Endothelial cell of umbilical vein (primary cell): ENCODE measurements around the gene SEMA4C. TPM values are rescaled to one million over a fixed set of nuclear protein-coding genes. Genes with fewer than 3 reads are reported as not detected.

Source experiments
- BruUV-seq: library from RNA; stranded (reverse); fragments of 400-500 nt; replicated peaks from 2 replicates; lab custom pipeline; 2021; lab: Mats Ljungman, UMichigan
- CTCF ChIA-PET: fragments of 300-600, 350-600 bp; sonication (Branson Sonifier 250); formaldehyde crosslinking; loops from one replicate; lab custom pipeline; 2021; ENCODE audit warnings: antibody characterized with exemption, inconsistent platforms; lab: Charles Lee
- POLR2A ChIA-PET: fragments of 300-600, 350-600 bp; sonication (Branson Sonifier 250); formaldehyde crosslinking; loops from one replicate; lab custom pipeline; 2021; ENCODE audit warnings: antibody characterized with exemption, inconsistent platforms; lab: Charles Lee
- DNase-seq: peaks from one replicate; pipeline ENCODE4 v3.0.0-alpha.2; 2011; ENCODE audit warnings: low read depth, low spot score
- FAIRE-seq: peaks from 2 replicates; lab custom pipeline; 2011; peaks lifted over from hg19 to GRCh38; lab: Jason Lieb, UNC
- H2AFZ ChIP-seq: 2 replicates; pipeline ENCODE4 v1.6.0; 2012; ENCODE audit warnings: low read depth, low read length, control low read depth, inconsistent platforms
- H3K27ac ChIP-seq: 2 replicates; pipeline ENCODE4 v1.5.1; 2011; ENCODE audit warnings: low read depth, mild to moderate bottlenecking, control low read depth, low read length, moderate library complexity; ENCODE audit not compliant: insufficient read depth
- H3K27me3 ChIP-seq, 2 experiments: 2 replicates each; pipeline versions ENCODE4 v1.6.0 to v1.6.1; 2011; ENCODE audit warnings: low read length in 2 of 2, mixed read lengths in 1 of 2; ENCODE audit not compliant: control insufficient read depth in 2 of 2, insufficient read depth in 2 of 2
- H3K36me3 ChIP-seq, 2 experiments: 2 replicates in 1 of 2; 3 replicates in 1 of 2; pipeline ENCODE4 v1.5.1; 2011; ENCODE audit warnings: low read length in 2 of 2, mild to moderate bottlenecking in 1 of 2, moderate library complexity in 1 of 2; ENCODE audit not compliant: control insufficient read depth in 2 of 2, insufficient read depth in 2 of 2; ENCODE audit errors: extremely low read depth in 1 of 2
- H3K4me1 ChIP-seq: 3 replicates; pipeline ENCODE4 v1.5.1; 2011; ENCODE audit warnings: mild to moderate bottlenecking, low read length; ENCODE audit not compliant: control insufficient read depth, insufficient read depth; ENCODE audit errors: extremely low read depth
- H3K4me2 ChIP-seq: 2 replicates; pipeline ENCODE4 v1.6.1; 2011; ENCODE audit warnings: low read length, control low read depth, mixed read lengths; ENCODE audit not compliant: insufficient read depth
- H3K4me3 ChIP-seq, 3 experiments: fragments of 200-600 bp in 1 of 3; sonication (generic), shearing (Covaris generic) in 1 of 3; replicated peaks in 1 of 3; 2 replicates each; pipeline ENCODE4 v1.5.1; 2011 to 2016; ENCODE audit warnings: control low read depth in 3 of 3, low read length in 3 of 3, mild to moderate bottlenecking in 2 of 3, inconsistent platforms in 1 of 3, low read depth in 1 of 3, moderate library complexity in 1 of 3; ENCODE audit not compliant: insufficient read depth in 1 of 3
- H3K79me2 ChIP-seq: 2 replicates; pipeline ENCODE4 v1.6.0; 2012; ENCODE audit warnings: low read length, inconsistent platforms; ENCODE audit not compliant: control insufficient read depth, insufficient read depth
- H3K9ac ChIP-seq: replicated peaks from 2 replicates; pipeline ENCODE3; 2011; ENCODE audit warnings: low read length, control low read depth; ENCODE audit not compliant: insufficient read depth; ENCODE audit errors: extremely low read depth
- H3K9me1 ChIP-seq: replicated peaks from 3 replicates; pipeline ENCODE4 v1.6.0; 2011; ENCODE audit warnings: mild to moderate bottlenecking, low read length; ENCODE audit not compliant: control insufficient read depth, insufficient read depth; ENCODE audit errors: extremely low read depth
- H3K9me3 ChIP-seq: replicated peaks from 2 replicates; pipeline ENCODE4 v1.5.1; 2012; ENCODE audit warnings: low read length, inconsistent platforms; ENCODE audit not compliant: control insufficient read depth, insufficient read depth
- H4K20me1 ChIP-seq: replicated peaks from 2 replicates; pipeline ENCODE3; 2011; ENCODE audit warnings: mild to moderate bottlenecking, low read length; ENCODE audit not compliant: control insufficient read depth, insufficient read depth; ENCODE audit errors: extremely low read depth
- CTCF ChIP-seq, 2 donors: IDR thresholded peaks; 1 replicate in 1 of 2; 2 replicates in 1 of 2; pipeline ENCODE4 v1.5.1; 2011; ENCODE audit warnings: low read length in 2 of 2, mild to moderate bottlenecking in 2 of 2, moderate library complexity in 2 of 2, control low read depth in 1 of 2, inconsistent platforms in 1 of 2, low read depth in 1 of 2; ENCODE audit not compliant: insufficient read depth in 1 of 2; ENCODE audit errors: extremely low read depth in 1 of 2
- EZH2 ChIP-seq: IDR thresholded peaks from 2 replicates; pipeline ENCODE4 v1.6.1; 2012; ENCODE audit warnings: borderline replicate concordance, low read depth, mild to moderate bottlenecking, moderate library complexity, low read length, inconsistent platforms; ENCODE audit not compliant: severe bottlenecking
- FOS ChIP-seq: IDR thresholded peaks from 2 replicates; pipeline ENCODE4 v1.6.1; 2011; ENCODE audit warnings: mild to moderate bottlenecking, low read length, moderate library complexity, borderline replicate concordance; ENCODE audit not compliant: insufficient read depth
- GATA2 ChIP-seq: IDR thresholded peaks from 2 replicates; pipeline ENCODE4 v1.7.0; 2011; ENCODE audit warnings: low read depth, mild to moderate bottlenecking, moderate library complexity, mixed read lengths, low read length; ENCODE audit not compliant: insufficient read length, insufficient read depth
- JUN ChIP-seq: IDR thresholded peaks from 2 replicates; pipeline ENCODE4 v1.6.1; 2011; ENCODE audit warnings: borderline replicate concordance, low read depth; ENCODE audit not compliant: insufficient read length, insufficient read depth
- MYC ChIP-seq: IDR thresholded peaks from one replicate; pipeline ENCODE4 v1.6.1; 2011; ENCODE audit warnings: mild to moderate bottlenecking, low read depth, low read length
- POLR2A ChIP-seq: IDR thresholded peaks from 2 replicates; pipeline ENCODE4 v1.6.1; 2012; ENCODE audit warnings: low read depth, mild to moderate bottlenecking, control low read depth, low read length
- POLR2AphosphoS5 ChIP-seq: IDR thresholded peaks from 2 replicates; pipeline ENCODE4 v1.6.1; 2012; ENCODE audit warnings: low read depth, mild to moderate bottlenecking, control low read depth, low read length, moderate library complexity; ENCODE audit not compliant: insufficient read depth
- dilution Hi-C: fragments of 300-500 bp; cut with MboI; formaldehyde crosslinking; loops from one replicate; pipeline ENCODE4 v1.15.0; 2019; ENCODE audit warnings: low sequenced_read_pairs; ENCODE audit not compliant: extremely low pct_ligation_motif_present
- intact Hi-C: fragments of 100-400 bp; cut with micrococcal nuclease; formaldehyde crosslinking; loops from one replicate; pipeline ENCODE4 v1.10.0; 2022
- polyA plus RNA-seq, 4 experiments: library from polyadenylated mRNA; depleted of rRNA in 3 of 4; stranded (reverse) in 3 of 4; unstranded in 1 of 4; fragments of >200 nt; gene quantifications; 2 replicates each; pipeline versions ENCODE4 v1.2.1 to v1.2.3, GENCODE V29; 2011 to 2012; ENCODE audit warnings: missing spikeins in 1 of 4
- total RNA-seq: library from RNA; stranded (reverse); gene quantifications from 2 replicates; pipeline ENCODE4 v1.2.3, GENCODE V29; 2021
- TF ChIP-seq, protein P1 (sequence below): IDR thresholded peaks from 2 replicates; pipeline ENCODE4 v1.6.1; 2011; ENCODE audit not compliant: insufficient read depth, insufficient read length

SEMA4C gene
- total and polyA plus RNA-seq, 2 donors (not counting 3 experiments of a cell fraction or from before 2014, with no cell fraction given): 16.4 to 17.3 TPM

DNA sequence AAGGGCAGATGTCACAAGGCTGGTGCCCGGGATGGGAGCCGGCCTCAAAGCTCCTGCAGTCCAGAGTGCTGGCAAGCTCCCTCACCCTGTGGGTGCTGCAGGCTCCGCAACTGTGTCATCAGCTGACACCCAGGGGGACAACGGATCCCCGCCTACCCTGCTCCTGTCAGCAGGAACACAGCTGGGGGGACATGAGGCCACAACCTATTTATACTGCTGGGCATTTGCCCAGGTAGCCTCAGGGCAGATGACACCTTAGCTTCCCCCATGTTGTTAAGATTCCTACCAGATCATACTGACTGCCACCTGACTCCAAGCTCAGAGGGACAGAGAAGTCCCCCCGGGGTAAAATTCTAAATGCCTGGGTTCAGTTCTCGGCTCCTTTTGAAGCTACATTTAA, 27.3 kb downstream of the SEMA4C start:
- FAIRE-seq (no peak), DNase-seq (no peak)
- dilution Hi-C loops (no loop called here), intact Hi-C loops (no loop called here)
- H3K36me3 ChIP-seq: no peaks in the 10 kb centered on the region
- TF ChIP-seq EZH2: no peak
- TF ChIP-seq MYC: no peak
- TF ChIP-seq CTCF (IDR thresholded peaks at IDR 0.05; ENCODE audit: extremely low read depth in 1 of 2, insufficient read depth in 1 of 2, low read depth in 1 of 2, low read length in 2 of 2): no peak
- TF ChIP-seq POLR2AphosphoS5: no peak
- no peak for TF ChIP-seq FOS
- TF ChIP-seq JUN: no peak
- TF ChIP-seq, protein P1, sequence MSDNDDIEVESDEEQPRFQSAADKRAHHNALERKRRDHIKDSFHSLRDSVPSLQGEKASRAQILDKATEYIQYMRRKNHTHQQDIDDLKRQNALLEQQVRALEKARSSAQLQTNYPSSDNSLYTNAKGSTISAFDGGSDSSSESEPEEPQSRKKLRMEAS: no peak
- no peak for TF ChIP-seq POLR2A
- no peak for TF ChIP-seq GATA2
- H3K9ac ChIP-seq: no peak overlapping the region
- H3K4me2 ChIP-seq: no peak overlapping the region
- H3K27ac ChIP-seq: no peak overlapping the region
- H4K20me1 ChIP-seq: no peaks in the 10 kb centered on the region
- no TSS peak for BruUV-seq
- no peaks in the 10 kb centered on the region for H3K9me1 ChIP-seq
- no peak overlapping the region for H2AFZ ChIP-seq
- H3K4me1 ChIP-seq: no peaks in the 10 kb centered on the region
- ChIA-PET CTCF (interaction anchor here (0.8 to 1.2 kb wide), 3 partner anchors 10 to 78 kb away, joined by 3 read pairs; partner anchors contain the start of gene ANKRD39), POLR2A (interaction anchor here (1.0 kb wide), 1 partner anchor 15 kb away, joined by 3 read pairs; the partner anchor contains the start of gene ANKRD39)
- H3K4me3 ChIP-seq: no peak overlapping the region
- H3K27me3 ChIP-seq: no peaks in the 10 kb centered on the region
- no peaks in the 10 kb centered on the region for H3K79me2 ChIP-seq
- H3K9me3 ChIP-seq: no peaks in the 10 kb centered on the region
